DMS 273 (cell line): ENCODE data around the gene CTNND2.
"Not testable (repeated sequence)": the region's sequence is repeated elsewhere in the genome, so short reads cannot be mapped to it uniquely, and the experiment has no call there.

Experiments used
- DNase-seq: peaks from one replicate; lab custom pipeline; 2025; ENCODE audit not compliant: unreplicated experiment; lab: John Stamatoyannopoulos, UW

CTNND2 gene

GRCh38 chr5:11346336-11346735 lies 557.9 kb downstream of the CTNND2 start:
- no peak for DNase-seq

GRCh38 chr5:11335881-11336760 lies 568.1 kb downstream of the CTNND2 start:
- no peak for DNase-seq

DNA sequence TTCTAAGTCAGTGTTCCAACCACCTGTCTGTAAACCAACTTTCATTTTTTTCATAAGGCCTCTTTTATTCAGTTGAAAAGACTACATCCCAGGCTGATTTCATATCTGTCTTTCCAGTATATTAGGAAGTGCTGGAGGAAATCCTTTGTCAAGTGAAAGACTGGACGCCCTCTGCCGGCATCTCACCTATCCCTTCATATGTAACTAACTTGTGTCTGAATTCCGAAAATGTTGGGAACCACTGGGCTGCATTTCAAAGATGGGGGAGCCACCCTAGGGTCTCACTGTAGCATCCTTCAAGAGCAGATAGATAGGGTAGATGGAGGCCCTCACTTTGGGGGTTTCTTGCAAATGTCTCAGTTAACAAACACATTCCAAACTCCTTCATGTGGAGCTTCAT lies 569.8 kb downstream of the CTNND2 start:
- no peak for DNase-seq

DNA sequence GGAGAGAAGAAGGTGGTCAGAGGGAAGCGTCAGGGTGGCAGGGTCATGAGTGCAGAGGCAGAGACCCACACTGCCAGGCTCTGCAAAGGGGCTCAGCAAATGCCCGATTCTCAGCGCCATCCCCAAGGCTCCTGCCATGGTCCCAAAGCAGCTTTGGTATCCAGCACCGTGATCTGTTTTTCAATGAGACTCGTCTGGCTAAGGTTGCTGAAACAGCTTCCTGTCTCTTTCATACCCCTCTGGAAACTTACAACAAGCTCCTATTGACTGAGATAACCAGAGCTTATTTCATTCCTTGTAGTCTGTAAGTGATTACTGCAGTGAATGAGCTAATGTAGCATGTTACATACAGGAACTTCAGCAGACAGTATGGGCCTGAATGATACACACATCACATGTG lies 574.6 kb downstream of the CTNND2 start:
- DNase-seq: no peak

- no peak for DNase-seq
Measured at GRCh38 chr5:11324521-11325289, 579.5 kb downstream of the CTNND2 start.

- no peak for DNase-seq
Measured at GRCh38 chr5:11323761-11324160, 580.5 kb downstream of the CTNND2 start.

GRCh38 chr5:11322133-11322532 lies 582.1 kb downstream of the CTNND2 start:
- DNase-seq: no peak

GRCh38 chr5:11319836-11320580 lies 584.2 kb downstream of the CTNND2 start:
- DNase-seq: no peak

DNA sequence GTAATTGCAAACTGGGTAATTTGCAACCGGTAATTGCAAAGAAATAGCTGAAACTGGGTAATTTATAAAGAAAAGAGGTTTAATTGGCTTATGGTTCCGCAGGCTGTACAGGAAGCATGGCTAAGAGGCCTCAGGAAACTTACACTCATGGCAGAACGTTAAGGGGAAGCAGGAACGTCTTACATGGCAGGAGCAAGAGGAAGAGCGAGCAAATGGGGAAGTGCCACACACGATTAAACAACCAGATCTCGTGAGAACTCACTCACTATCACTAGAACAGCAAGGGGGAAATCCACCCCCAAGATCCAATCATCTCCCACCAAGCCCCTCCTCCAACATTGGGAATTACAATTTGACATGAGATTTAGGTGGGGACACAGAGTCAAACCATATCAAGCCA lies 590.6 kb downstream of the CTNND2 start:
- DNase-seq: not testable (repeated sequence)

DNA sequence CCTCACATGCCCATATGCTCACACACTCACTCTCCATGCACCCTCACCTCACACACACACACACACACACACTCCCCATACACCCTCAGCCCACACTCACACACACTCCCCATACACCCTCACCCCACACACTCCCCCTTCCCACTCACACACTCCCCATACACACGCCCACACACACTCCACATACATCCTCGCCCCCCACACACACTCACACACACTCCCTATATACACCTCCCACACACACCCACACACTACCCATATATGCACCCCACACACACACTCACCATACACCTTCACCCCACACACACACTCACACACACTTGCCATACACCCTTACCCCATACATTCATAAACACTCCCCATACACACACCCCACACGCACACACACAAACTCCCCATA lies 592.5 kb downstream of the CTNND2 start:
- no peak for DNase-seq

DNA sequence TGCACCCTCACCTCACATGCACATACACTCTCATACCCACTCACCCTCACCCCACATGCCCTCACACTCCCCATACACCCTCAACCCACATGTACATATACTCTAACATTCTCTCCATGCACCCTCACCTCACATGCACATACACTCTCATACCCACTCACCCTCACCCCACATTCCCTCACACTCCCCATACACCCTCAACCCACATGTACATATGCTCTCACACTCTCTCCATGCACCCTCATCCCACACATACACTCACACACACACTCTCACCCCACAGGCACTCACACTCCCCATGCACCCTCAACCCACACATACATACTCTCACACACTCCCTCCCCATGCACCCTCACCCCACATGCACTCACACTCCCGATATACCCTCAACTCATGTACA lies 593.0 kb downstream of the CTNND2 start:
- DNase-seq: no peak

- DNase-seq: no peak
Measured at GRCh38 chr5:11310158-11310557, 594.1 kb downstream of the CTNND2 start.

GRCh38 chr5:11306365-11306764 lies 597.9 kb downstream of the CTNND2 start:
- DNase-seq: no peak

GRCh38 chr5:11305245-11305644 lies 599.0 kb downstream of the CTNND2 start:
- DNase-seq: no peak

- DNase-seq: no peak
Measured at GRCh38 chr5:11304641-11305040, 599.6 kb downstream of the CTNND2 start.

GRCh38 chr5:11302663-11303062 lies 601.6 kb downstream of the CTNND2 start:
- DNase-seq: no peak

- DNase-seq: no peak
Measured at GRCh38 chr5:11301171-11301570, 603.1 kb downstream of the CTNND2 start.

DNA sequence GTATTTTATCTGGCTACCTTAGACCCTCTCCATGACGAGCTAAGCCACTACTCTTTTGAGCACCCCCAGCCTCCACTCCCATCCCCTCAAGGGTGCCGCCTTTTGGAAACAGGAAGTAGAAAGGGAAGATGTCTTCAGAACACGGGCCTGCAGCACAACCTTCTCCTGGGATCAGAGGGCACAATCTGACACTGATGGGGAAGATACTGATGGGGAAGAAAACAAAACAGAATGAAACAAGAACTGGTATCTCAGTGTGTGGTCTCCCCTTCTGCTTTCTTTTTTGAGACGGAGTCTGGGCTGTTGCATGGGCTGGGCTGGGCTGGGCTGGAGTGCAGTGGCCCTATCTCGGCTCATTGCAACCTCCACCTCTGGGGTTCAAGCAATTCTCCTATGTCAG lies 603.5 kb downstream of the CTNND2 start:
- DNase-seq: no peak

DNA sequence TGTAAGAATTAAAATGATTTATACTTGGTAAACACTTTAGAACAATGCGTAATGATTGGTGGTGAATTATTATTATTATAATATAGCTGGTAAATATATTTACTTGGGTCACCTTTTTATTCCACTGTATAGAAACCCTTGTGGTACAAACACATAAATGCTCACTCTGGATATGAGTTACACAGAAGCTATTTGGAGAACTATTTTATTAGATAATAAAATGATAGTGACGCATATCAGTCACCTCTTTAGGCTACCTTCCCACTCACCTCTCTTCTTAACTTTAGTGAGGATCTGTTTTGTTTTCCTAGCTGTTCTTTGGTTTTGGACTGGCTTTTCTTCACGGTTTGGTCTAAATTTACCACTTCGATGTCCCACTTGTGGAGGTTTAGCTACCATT lies 605.4 kb downstream of the CTNND2 start:
- DNase-seq: no peak

- no peak for DNase-seq
Measured at GRCh38 chr5:11293523-11293922, 610.7 kb downstream of the CTNND2 start.

DNA sequence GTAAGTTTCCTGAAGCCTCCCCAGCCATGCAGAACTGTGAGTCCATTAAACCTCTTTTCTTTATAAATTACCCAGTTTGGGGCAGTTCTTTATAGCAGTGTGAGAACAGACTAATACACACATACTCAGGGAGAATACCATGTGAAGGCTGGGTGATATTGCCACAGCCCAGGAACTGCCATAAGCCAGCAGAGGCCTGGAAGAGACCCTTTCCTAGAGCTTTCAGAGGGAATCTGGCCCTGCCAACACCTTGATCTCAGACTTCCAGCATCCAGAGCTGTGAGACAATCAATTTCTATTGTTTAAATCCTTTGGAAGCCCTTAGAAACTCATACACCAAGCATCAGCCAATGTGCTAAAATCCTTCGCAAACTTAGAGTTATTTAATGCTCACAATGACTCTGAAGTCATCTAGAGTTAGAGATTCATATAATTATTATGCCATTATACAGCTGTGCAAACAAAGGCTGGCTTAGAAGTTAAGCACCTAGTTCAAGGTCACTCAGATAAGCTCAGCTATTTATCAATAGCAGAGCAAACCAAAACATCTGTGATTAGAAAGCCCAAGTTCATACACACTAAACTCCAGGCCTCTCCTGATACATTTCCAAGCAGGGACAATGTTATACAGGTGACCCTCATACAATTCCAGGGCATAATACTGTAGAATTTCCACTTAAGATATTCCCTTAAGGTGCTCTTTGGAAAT lies 611.4 kb downstream of the CTNND2 start:
- no peak for DNase-seq
